ENCODE data around the gene SPATA9. TPM values are rescaled to one million over a fixed set of nuclear protein-coding genes. Genes with fewer than 3 reads are reported as not detected.

Gene SPATA9
- total and polyA plus RNA-seq, 9 of the 15 experiments (the other 6 are each of a cell fraction or from before 2014, with no cell fraction given) = 0.16 to 5.5 (median 0.39) TPM; not detected in 3

- TF ChIP-seq, protein P1, sequence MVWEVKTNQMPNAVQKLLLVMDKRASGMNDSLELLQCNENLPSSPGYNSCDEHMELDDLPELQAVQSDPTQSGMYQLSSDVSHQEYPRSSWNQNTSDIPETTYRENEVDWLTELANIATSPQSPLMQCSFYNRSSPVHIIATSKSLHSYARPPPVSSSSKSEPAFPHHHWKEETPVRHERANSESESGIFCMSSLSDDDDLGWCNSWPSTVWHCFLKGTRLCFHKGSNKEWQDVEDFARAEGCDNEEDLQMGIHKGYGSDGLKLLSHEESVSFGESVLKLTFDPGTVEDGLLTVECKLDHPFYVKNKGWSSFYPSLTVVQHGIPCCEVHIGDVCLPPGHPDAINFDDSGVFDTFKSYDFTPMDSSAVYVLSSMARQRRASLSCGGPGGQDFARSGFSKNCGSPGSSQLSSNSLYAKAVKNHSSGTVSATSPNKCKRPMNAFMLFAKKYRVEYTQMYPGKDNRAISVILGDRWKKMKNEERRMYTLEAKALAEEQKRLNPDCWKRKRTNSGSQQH (CRISPR knock-in tag; IDR thresholded peaks at IDR 0.05) = peak; percentile 79; the same call in 1 of the 2 replicates
- TF ChIP-seq ZNF445 (CRISPR knock-in tag; IDR thresholded peaks at IDR 0.05; ENCODE audit: low read depth) (peak; percentile 54; the same call in 1 of the 2 replicates), OTX1 (CRISPR knock-in tag; IDR thresholded peaks at IDR 0.05) (peak; percentile 44; the same call in 1 of the 2 replicates), ZNF12 (CRISPR knock-in tag; IDR thresholded peaks at IDR 0.05) (no peak), ZNF699 (CRISPR knock-in tag; IDR thresholded peaks at IDR 0.05; ENCODE audit: insufficient replicate concordance) (no peak), NR2F6 (CRISPR knock-in tag; IDR thresholded peaks at IDR 0.05) (no peak), JUN (IDR thresholded peaks at IDR 0.05; ENCODE audit: borderline replicate concordance, low read depth, low read length) (no peak), JUN (CRISPR knock-in tag; IDR thresholded peaks at IDR 0.05; ENCODE audit: borderline replicate concordance) (no peak), VEZF1 (CRISPR knock-in tag; IDR thresholded peaks at IDR 0.05) (no peak), HMG20B (CRISPR knock-in tag; IDR thresholded peaks at IDR 0.05) (0 out of 2 replicates have a peak, but pooled peaks have one; percentile 29), POLR2B (IDR thresholded peaks at IDR 0.05; ENCODE audit: low read depth, partially characterized antibody) (peak; percentile 64), ILF3 (IDR thresholded peaks at IDR 0.05; ENCODE audit: borderline replicate concordance) (peak; percentile 48; the same call in 1 of the 2 replicates), HOXB6 (CRISPR knock-in tag; IDR thresholded peaks at IDR 0.05; ENCODE audit: borderline replicate concordance) (peak; percentile 59; the same call in 1 of the 2 replicates), KDM5B (IDR thresholded peaks at IDR 0.05; ENCODE audit: insufficient replicate concordance, low read depth, low read length) (peak; percentile 45), NR2C2 (CRISPR knock-in tag; IDR thresholded peaks at IDR 0.05) (no peak), NR2C2 (tag; IDR thresholded peaks at IDR 0.05) (no peak), SRF (CRISPR knock-in tag; IDR thresholded peaks at IDR 0.05) (0 out of 4 replicates have a peak, but pooled peaks of 1 of the 2 experiments have one; percentile 37), CCNT2 (IDR thresholded peaks at IDR 0.05; ENCODE audit: borderline replicate concordance, extremely low read depth, insufficient read length, low read depth, low read length) (no peak), ZNF23 (CRISPR knock-in tag; IDR thresholded peaks at IDR 0.05) (0 out of 2 replicates have a peak, but pooled peaks have one; percentile 9)
- TF ChIP-seq, protein P2, sequence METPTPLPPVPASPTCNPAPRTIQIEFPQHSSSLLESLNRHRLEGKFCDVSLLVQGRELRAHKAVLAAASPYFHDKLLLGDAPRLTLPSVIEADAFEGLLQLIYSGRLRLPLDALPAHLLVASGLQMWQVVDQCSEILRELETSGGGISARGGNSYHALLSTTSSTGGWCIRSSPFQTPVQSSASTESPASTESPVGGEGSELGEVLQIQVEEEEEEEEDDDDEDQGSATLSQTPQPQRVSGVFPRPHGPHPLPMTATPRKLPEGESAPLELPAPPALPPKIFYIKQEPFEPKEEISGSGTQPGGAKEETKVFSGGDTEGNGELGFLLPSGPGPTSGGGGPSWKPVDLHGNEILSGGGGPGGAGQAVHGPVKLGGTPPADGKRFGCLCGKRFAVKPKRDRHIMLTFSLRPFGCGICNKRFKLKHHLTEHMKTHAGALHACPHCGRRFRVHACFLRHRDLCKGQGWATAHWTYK (CRISPR knock-in tag; IDR thresholded peaks at IDR 0.05) = 0 out of 2 replicates have a peak, but pooled peaks have one; percentile 19
- TF ChIP-seq, protein P3, sequence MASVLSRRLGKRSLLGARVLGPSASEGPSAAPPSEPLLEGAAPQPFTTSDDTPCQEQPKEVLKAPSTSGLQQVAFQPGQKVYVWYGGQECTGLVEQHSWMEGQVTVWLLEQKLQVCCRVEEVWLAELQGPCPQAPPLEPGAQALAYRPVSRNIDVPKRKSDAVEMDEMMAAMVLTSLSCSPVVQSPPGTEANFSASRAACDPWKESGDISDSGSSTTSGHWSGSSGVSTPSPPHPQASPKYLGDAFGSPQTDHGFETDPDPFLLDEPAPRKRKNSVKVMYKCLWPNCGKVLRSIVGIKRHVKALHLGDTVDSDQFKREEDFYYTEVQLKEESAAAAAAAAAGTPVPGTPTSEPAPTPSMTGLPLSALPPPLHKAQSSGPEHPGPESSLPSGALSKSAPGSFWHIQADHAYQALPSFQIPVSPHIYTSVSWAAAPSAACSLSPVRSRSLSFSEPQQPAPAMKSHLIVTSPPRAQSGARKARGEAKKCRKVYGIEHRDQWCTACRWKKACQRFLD (CRISPR knock-in tag; IDR thresholded peaks at IDR 0.05) = peak; percentile 70; the same call in 1 of the 2 replicates
These were observed 47.4 kb upstream of the SPATA9 start (continued) for GRCh38 chr5:95730011-95730700.
